Ascending aorta (tissue), 2 donors: ENCODE measurements around the gene ROGDI. TPM values are rescaled to one million over a fixed set of nuclear protein-coding genes. Genes with fewer than 3 reads are reported as not detected.

Experiments
- DNase-seq, 2 donors: peaks; one replicate each; pipeline ENCODE4 v3.0.0-alpha.2; 2019; ENCODE audit warnings: low spot score in 2 of 2
- H3K27ac ChIP-seq, 2 donors: fragments of 200-600 bp; sonication (generic); one replicate each; pipeline ENCODE4 v1.5.1; 2016 to 2017; ENCODE audit warnings: mild to moderate bottlenecking in 1 of 2
- H3K27me3 ChIP-seq: fragments of 200-600 bp; sonication (generic); one replicate; pipeline ENCODE4 v1.5.1; 2017
- H3K36me3 ChIP-seq, 2 donors: fragments of 200-600 bp; sonication (generic); one replicate each; pipeline ENCODE4 v1.5.1; 2016
- H3K4me1 ChIP-seq, 2 donors: fragments of 200-600 bp; sonication (generic); one replicate each; pipeline ENCODE4 v1.5.1; 2016 to 2017; ENCODE audit warnings: mild to moderate bottlenecking in 1 of 2
- H3K4me3 ChIP-seq, 2 donors: fragments of 200-600 bp; sonication (generic); one replicate each; pipeline ENCODE4 v1.5.1; 2016 to 2017; ENCODE audit warnings: mild to moderate bottlenecking in 1 of 2
- H3K9me3 ChIP-seq, 2 donors: fragments of 200-600 bp; sonication (generic); one replicate each; pipeline ENCODE4 v1.5.1; 2016
- CTCF ChIP-seq, 3 experiments: fragments of 200-600 bp in 2 of 3; fragments of 450-650 bp in 1 of 3; sonication (generic) in 2 of 3; IDR thresholded peaks; one replicate each; pipeline ENCODE4 v1.5.1; 2016 to 2019; ENCODE audit warnings: antibody characterized with exemption in 3 of 3, mild to moderate bottlenecking in 1 of 3, moderate library complexity in 1 of 3
- intact Hi-C: fragments of 100-400 bp; cut with DNase I; formaldehyde crosslinking; loops from one replicate; pipeline ENCODE4 v1.15.1; 2023
- total RNA-seq: library from RNA; depleted of rRNA; stranded (reverse); fragments of >200 nt; gene quantifications from one replicate; pipeline ENCODE4 v1.1.0, GENCODE V29; 2016

Gene ROGDI
- total RNA-seq, 1 donor from 2014 or later = 10.5 TPM

- Histone ChIP-seq H3K4me3 (no peak overlapping the region), H3K36me3 (peaks cover 21 to 46% of the 10 kb centered on the region in 2 donors), H3K27me3 (no peaks in the 10 kb centered on the region), H3K9me3 (no peaks in the 10 kb centered on the region), H3K4me1 (peaks cover 4 to 9% of the 10 kb centered on the region in 2 donors), H3K27ac (no peak overlapping the region)
- intact Hi-C loops = loop anchor here (2.0 kb wide), 3 partner anchors 43 to 153 kb away; partner anchors contain the start of genes ANKS3, DNAAF8, GLYR1 and UBN1
- no peak for TF ChIP-seq CTCF (IDR thresholded peaks at IDR 0.05)
- no peak for DNase-seq
Measured at GRCh38 chr16:4803898-4804762, 1.7 kb upstream of the ROGDI start.

DNA sequence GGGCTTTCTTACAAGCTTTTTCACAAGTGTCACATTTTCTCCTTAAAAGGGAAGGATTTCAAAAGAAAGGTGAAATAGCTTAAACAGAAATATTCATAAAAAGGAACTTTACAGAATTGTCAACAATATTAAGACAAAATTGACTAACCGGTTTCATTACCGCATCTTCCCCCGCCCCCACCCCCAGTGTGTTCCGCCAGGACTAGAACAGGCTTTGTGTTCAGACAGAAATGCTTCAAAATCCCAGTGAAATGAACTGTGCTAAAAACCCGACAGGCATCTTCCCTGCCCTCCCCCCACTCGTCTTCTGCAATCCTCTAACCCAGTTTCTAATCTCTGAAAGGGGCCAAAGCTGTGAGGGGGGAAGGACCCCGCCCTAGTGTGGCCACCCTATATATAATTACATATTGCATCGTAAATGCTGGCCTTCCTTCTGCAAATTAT lies 990 bp upstream of the ROGDI start:
- no peak for TF ChIP-seq CTCF (IDR thresholded peaks at IDR 0.05)
- Histone ChIP-seq H3K27ac (no peak overlapping the region), H3K4me1 (peaks cover 4 to 9% of the 10 kb centered on the region in 2 donors), H3K27me3 (no peaks in the 10 kb centered on the region), H3K36me3 (peaks cover 20 to 42% of the 10 kb centered on the region in 2 donors), H3K4me3 (peak overlapping the region in 1 of 2 donors; percentile 78), H3K9me3 (no peaks in the 10 kb centered on the region)
- DNase-seq = no peak
- intact Hi-C loops = loop anchor here (2.0 kb wide), 3 partner anchors 43 to 153 kb away; partner anchors contain the start of genes ANKS3, DNAAF8, GLYR1 and UBN1

GRCh38 chr16:4802659-4803287 lies 340 bp upstream of the ROGDI start:
- Histone ChIP-seq H3K27ac (peak overlapping the region; percentile 67 to 69), H3K36me3 (peaks cover 19 to 39% of the 10 kb centered on the region in 2 donors), H3K4me3 (peak overlapping the region; percentile 74 to 78), H3K9me3 (no peaks in the 10 kb centered on the region), H3K4me1 (peaks cover 4 to 9% of the 10 kb centered on the region in 2 donors), H3K27me3 (no peaks in the 10 kb centered on the region)
- peak; percentile 73 to 95 for DNase-seq
- peak in 1 of 3 experiments; percentile 1 for TF ChIP-seq CTCF (IDR thresholded peaks at IDR 0.05)
- intact Hi-C loops = loop anchor here (1.0 to 2.0 kb wide), 4 partner anchors 33 to 154 kb away; partner anchors contain the start of genes ANKS3, DNAAF8, GLYR1 and UBN1

DNA sequence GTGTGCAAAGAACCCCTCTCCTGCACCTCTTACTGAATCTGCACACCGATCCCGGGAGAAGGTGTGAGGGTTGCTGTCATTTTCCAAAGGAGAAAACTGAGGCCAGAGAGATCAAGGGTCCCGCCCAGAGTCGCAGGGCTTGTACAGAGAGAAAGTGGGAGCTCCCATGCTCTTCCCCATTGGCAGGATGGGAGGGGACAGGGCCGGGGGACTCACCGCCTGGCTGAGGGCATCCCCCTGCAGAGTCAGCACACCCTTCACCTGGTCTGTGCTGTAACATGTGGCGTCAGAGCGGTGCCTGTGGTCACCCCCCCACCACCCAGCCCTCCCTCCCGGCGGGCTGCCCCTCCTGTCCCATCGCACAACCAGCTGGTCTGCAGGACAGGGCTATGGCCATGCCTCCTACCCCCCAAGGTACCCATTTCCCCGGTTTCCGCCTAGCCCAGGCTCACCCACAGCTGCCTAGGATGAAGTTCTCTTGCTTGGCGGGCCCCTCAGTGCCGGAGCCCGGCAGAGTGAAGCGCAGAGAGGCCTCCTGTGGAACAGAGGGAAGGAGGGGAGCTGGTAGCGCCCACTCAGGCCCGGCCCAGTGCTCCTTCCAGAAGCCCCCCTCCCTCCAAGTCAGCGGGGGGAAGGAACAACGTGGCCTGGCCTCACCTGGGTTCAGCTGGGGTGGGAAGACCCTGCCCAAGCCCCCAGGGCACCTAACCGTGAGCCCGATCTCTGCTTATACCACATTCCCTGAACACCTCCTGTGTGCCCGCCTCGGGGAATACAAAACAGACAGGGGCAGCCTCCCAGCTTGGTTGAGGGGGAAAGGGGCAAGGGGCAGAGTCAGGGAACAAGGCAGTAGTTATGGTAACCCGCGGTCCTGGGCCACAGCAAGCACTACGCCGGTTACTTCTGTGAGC lies 1.1 kb downstream of the ROGDI start:
- peaks cover 4 to 9% of the 10 kb centered on the region in 2 donors for H3K4me1 ChIP-seq
- TF ChIP-seq CTCF (IDR thresholded peaks at IDR 0.05) = no peak
- H3K36me3 ChIP-seq = peaks cover 20 to 34% of the 10 kb centered on the region in 2 donors
- H3K9me3 ChIP-seq = no peaks in the 10 kb centered on the region
- intact Hi-C loops = no loop called here
- peak overlapping the region; percentile 67 to 69 for H3K27ac ChIP-seq
- H3K27me3 ChIP-seq = no peaks in the 10 kb centered on the region
- H3K4me3 ChIP-seq = peak overlapping the region; percentile 74 to 78
- DNase-seq = no peak
